ENCODE measurements around the gene PCMT1.

GRCh38 chr6:149751239-149751638 is 1.7 kb downstream of the PCMT1 start:
- TF ChIP-seq POLR2AphosphoS5 (IDR thresholded peaks at IDR 0.05; ENCODE audit: low read depth, low read length) (no peak), POLR2A (IDR thresholded peaks at IDR 0.05; ENCODE audit: low read depth, low read length) (no peak)

Measured in GM12892 (cell line).